GM21526 (cell line): ENCODE data around the gene BEGAIN.
"Not testable (repeated sequence)": the region's sequence is repeated elsewhere in the genome, so short reads cannot be mapped to it uniquely, and the experiment has no call there.

ENCODE experiments used
- ATAC-seq: cut with Tn5 transposase; IDR thresholded peaks from one replicate; pipeline ENCODE4 v1.9.1; 2021; ENCODE audit warnings: moderate library complexity; ENCODE audit not compliant: unreplicated experiment, low FRiP score

The BEGAIN gene

GRCh38 chr14:100525615-100526014 lies 61.6 kb downstream of the BEGAIN start:
- no peak for ATAC-seq

DNA sequence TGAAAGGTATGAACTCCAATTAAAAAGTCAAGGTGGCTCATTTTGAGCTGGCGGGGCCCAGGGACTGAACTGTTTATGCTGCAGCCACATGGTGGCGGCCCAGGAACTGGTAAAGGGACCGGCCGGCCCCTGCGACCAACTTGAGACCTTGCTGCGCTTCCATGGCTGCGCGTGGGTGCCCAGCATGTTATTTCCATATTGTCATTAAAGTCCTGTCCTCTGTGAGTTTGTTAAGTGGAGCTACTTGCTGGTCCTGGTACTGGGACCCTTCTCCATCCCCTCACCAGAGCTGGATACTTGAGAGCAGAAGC lies 62.3 kb downstream of the BEGAIN start:
- ATAC-seq = no peak

GRCh38 chr14:100524233-100524932 lies 62.8 kb downstream of the BEGAIN start:
- no peak for ATAC-seq

GRCh38 chr14:100523843-100524169 lies 63.4 kb downstream of the BEGAIN start:
- ATAC-seq = no peak

DNA sequence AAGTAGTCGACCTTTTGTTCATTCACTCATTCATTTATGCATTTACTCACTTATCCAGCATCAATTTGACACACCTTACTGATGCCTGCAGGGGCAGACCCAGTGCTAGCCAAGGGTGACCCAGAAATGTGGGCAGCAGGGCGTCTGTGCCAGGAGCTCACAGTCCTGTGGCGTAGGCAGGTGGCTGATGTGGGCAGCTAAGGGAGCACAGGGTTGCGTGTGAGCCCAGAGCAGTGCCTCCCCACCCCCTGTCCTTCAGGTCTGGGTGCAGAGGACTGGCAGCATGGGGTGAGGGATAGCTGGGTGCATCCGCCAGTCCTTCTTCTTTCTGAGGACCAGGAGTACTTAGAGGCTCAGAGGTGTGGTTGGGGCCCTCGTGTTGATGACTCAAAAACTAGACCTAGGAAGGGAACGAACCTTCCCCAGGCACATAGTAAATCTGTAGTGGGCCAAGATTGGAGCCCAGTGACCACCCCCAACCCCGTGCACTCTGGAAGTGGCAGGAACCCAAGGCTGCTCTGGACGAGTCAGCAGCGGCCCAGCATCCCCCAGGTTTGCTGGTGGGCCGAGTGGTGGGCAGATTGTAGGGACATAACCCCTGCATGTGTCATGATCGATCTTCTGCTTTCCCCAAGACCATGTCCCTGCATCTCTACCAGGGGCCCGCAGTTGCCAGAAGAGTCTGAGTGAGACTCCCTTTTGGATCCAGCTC lies 63.9 kb downstream of the BEGAIN start:
- no peak for ATAC-seq

DNA sequence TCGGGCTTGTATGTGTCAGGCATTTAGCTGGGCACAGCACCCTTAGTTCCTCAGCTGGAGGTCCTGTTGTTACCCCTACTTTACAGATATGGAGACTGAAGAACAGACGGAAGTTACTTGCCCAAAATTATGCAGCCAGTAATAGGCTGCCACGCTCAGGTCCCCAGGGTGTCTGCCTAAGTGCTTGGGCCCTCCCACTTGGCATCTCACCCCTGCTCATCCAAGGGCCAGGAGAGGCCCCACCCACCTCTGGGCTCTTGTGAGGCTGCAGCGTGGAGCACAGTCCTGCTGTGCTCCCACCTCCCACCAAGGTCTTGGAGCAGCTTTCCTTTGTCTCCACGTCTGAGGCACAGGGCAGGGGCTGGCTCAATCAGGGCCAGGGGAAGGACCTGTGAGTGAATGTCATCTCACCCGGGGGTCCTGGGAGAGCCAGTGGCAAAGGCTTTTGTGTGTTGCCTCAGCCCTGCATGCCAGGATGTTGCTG lies 64.6 kb downstream of the BEGAIN start:
- no peak for ATAC-seq

DNA sequence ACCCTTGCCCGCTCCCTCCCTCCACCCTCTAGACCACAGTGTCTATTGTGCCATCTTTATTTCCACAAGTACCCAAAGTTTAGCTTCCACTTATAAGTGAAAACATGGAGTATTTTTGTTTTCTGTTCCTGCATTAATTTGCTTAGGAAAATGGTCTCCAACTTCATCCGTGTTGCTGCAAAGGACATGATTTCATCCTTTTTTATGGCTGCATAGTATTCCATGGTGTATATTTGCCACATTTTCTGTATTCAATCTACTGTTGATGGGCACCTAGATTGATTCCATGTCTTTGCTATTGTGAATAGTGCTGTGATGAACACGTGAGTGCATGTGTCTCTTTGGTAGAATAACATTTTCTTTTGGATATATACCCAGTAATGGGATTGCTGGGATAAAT lies 81.2 kb downstream of the BEGAIN start:
- not testable (repeated sequence) for ATAC-seq

GRCh38 chr14:100504372-100505078 lies 82.7 kb downstream of the BEGAIN start:
- no peak for ATAC-seq

DNA sequence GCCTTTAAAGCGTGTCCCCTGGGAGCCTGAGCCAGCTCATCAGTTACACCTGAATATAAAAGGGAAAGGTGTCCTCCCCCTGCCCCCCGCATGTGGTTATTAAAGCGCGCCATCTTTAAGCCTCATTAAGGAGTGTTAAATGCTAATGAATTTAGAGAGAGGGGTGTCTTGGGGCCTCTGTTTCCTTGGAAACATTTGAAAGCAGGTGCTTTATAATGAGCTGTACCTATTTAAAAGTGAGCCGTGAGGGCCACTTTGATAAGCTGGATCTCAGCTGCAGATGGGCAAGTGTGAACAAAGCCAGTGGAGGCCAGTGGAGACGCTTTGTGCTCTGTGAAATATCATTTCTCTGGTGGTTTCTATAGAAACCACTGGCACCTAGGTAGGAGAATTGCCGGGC lies 84.0 kb downstream of the BEGAIN start:
- ATAC-seq = no peak

DNA sequence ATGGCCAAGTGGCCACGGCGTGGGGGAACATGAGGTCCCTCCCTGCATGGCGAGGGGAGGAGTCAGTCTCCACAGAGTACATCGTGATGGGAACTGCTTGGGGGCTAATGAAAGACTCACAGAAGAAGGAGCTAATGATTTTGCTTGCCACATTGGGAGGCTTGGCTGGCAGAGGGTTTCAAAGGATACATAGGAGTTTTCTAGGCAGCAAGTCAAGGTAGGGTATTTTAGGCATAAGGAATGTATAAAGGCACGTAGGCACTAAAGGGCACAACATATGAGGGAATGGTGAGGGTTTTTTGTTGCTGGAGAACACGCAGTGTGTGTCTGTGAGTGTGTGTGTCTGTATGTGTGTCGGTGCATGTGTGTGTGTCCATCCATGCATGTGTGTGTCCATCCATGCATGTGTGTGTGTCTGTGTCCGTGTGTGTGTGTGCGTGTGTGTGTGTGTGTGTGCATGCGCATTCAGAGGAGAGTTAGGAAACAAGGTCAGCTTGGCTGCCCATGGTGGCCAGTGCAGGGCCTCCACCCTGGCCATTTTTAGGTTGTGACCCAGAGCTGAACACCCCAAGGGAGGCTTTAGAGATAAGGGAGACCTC lies 84.5 kb downstream of the BEGAIN start:
- ATAC-seq = no peak

GRCh38 chr14:100500128-100500527 lies 87.1 kb downstream of the BEGAIN start:
- no peak for ATAC-seq

- ATAC-seq = no peak
Measured at GRCh38 chr14:100498068-100498467, 89.1 kb downstream of the BEGAIN start.

- ATAC-seq = no peak
Measured at GRCh38 chr14:100495917-100496316, 91.3 kb downstream of the BEGAIN start.

DNA sequence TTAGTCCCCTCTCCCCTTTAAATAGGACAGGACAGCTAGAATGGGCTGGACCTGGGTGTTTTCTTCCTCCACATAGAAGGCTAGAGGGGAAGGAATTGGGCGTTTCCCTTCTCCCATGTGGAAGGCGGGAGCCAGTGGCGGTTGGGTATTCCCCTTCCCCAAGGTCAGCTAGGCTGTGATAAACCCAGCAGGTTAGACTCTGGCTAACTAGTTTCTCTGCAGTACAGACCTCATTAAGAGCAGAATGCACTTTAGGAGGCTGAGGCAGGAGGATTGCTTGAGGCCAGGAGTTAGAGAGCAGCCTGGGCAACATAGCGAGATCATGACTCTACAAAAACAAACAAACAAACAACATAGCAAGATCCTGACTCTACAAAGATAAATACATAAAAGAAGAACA lies 92.6 kb downstream of the BEGAIN start:
- no peak for ATAC-seq

GRCh38 chr14:100490252-100490651 lies 97.0 kb downstream of the BEGAIN start:
- no peak for ATAC-seq

- no peak for ATAC-seq
Measured at GRCh38 chr14:100488057-100488456, 99.2 kb downstream of the BEGAIN start.

DNA sequence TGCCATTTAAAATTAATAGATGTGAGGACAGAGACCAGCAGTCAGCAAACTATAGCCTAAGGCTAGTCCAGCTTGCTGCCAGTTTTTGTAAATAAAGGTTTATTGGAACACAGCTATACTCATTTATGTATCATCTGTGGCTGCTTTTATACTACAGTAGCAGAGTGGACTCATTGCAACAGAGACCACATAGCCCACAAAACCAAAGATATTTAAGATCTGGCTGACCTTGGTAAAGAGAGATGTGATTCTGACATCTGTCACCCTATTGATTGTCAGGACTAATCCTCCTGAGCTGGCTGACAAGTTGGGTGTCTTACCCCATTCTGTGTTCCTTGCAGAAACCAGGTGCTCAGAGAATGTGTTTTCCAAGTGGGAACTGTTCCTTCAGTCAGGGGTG lies 99.9 kb downstream of the BEGAIN start:
- no peak for ATAC-seq
